ENCODE results near the gene NIPSNAP2.
"Not testable (repeated sequence)": the region's sequence is repeated elsewhere in the genome, so short reads cannot be mapped to it uniquely, and the experiment has no call there.

The NIPSNAP2 gene

GRCh38 chr7:55975988-55976633 is 11.7 kb downstream of the NIPSNAP2 start:
- no peak for DNase-seq (ENCODE audit: low read depth)

- peak; percentile 94 for DNase-seq (ENCODE audit: low read depth)
These were observed 13.4 kb downstream of the NIPSNAP2 start for GRCh38 chr7:55977831-55978230.

GRCh38 chr7:55980266-55980665 is 15.9 kb downstream of the NIPSNAP2 start:
- no peak for DNase-seq (ENCODE audit: low read depth)

- DNase-seq (ENCODE audit: low read depth), result peak; percentile 25
These were observed 19.2 kb downstream of the NIPSNAP2 start for GRCh38 chr7:55983537-55983936.

GRCh38 chr7:55992346-55992745 is 28.0 kb downstream of the NIPSNAP2 start:
- DNase-seq (ENCODE audit: low read depth), result peak; percentile 67

GRCh38 chr7:55996856-55997500 is 32.6 kb downstream of the NIPSNAP2 start:
- DNase-seq (ENCODE audit: low read depth), result no peak

GRCh38 chr7:56003749-56004148 is 39.4 kb downstream of the NIPSNAP2 start:
- no peak for DNase-seq (ENCODE audit: low read depth)

GRCh38 chr7:56007167-56007652 is 42.8 kb downstream of the NIPSNAP2 start:
- DNase-seq (ENCODE audit: low read depth), result no peak

- DNase-seq (ENCODE audit: low read depth), result no peak
These were observed 43.5 kb downstream of the NIPSNAP2 start for GRCh38 chr7:56007891-56008290.

GRCh38 chr7:56009695-56010094 is 45.3 kb downstream of the NIPSNAP2 start:
- DNase-seq (ENCODE audit: low read depth), result no peak

- DNase-seq (ENCODE audit: low read depth), result not testable (repeated sequence)
These were observed 52.6 kb downstream of the NIPSNAP2 start for GRCh38 chr7:56017015-56017414.

- no peak for DNase-seq (ENCODE audit: low read depth)
These were observed 55.1 kb downstream of the NIPSNAP2 start for GRCh38 chr7:56019501-56019900.

- no peak for DNase-seq (ENCODE audit: low read depth)
These were observed 59.1 kb downstream of the NIPSNAP2 start for GRCh38 chr7:56023500-56023899.

- DNase-seq (ENCODE audit: low read depth), result no peak
These were observed 62.2 kb downstream of the NIPSNAP2 start for GRCh38 chr7:56026538-56026937.

- no peak for DNase-seq (ENCODE audit: low read depth)
These were observed 64.7 kb downstream of the NIPSNAP2 start for GRCh38 chr7:56028942-56029630.

GRCh38 chr7:56030340-56030739 is 66.0 kb downstream of the NIPSNAP2 start:
- no peak for DNase-seq (ENCODE audit: low read depth)

GRCh38 chr7:56031556-56031955 is 67.2 kb downstream of the NIPSNAP2 start:
- DNase-seq (ENCODE audit: low read depth), result not testable (repeated sequence)

- not testable (repeated sequence) for DNase-seq (ENCODE audit: low read depth)
These were observed 68.2 kb downstream of the NIPSNAP2 start for GRCh38 chr7:56032578-56032977.

GRCh38 chr7:56033671-56034432 is 69.5 kb downstream of the NIPSNAP2 start:
- peak; percentile 74 for DNase-seq (ENCODE audit: low read depth)

- DNase-seq (ENCODE audit: low read depth), result no peak
These were observed 76.3 kb downstream of the NIPSNAP2 start for GRCh38 chr7:56040730-56041129.

GRCh38 chr7:56045758-56046157 is 81.4 kb downstream of the NIPSNAP2 start:
- not testable (repeated sequence) for DNase-seq (ENCODE audit: low read depth)

GRCh38 chr7:56046721-56047445 is 82.5 kb downstream of the NIPSNAP2 start:
- peak; percentile 94 for DNase-seq (ENCODE audit: low read depth)

Data from EH (cell line).